Measurements from ENCODE around the gene SLC5A3.

Gene SLC5A3

GRCh38 chr21:34097442-34097841, 24.1 kb downstream of the SLC5A3 start:
- DNase-seq: no peak

DNA sequence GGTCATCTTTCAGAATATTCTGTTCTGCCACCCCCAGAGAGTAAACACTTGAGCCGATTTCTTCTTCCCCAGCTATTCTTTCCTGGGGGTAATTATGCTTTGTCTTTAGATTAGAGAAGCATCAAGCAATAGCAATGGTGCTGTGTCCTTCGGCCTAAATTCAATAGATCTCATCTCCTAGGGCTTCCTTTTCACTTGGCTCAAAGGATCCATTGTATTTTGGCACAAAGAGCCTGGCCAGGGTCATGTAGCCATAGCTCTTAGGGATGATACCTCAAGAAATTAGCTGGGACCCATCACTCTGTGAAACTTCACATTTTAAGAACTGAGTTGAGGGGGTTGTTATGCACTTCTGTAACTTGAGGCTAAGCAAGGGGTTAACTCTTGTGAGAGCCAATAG, 27.0 kb downstream of the SLC5A3 start:
- no peak for DNase-seq

- DNase-seq: no peak
These were observed 27.4 kb downstream of the SLC5A3 start for GRCh38 chr21:34100790-34101189.

GRCh38 chr21:34105947-34106541, 32.7 kb downstream of the SLC5A3 start:
- no peak for DNase-seq

DNA sequence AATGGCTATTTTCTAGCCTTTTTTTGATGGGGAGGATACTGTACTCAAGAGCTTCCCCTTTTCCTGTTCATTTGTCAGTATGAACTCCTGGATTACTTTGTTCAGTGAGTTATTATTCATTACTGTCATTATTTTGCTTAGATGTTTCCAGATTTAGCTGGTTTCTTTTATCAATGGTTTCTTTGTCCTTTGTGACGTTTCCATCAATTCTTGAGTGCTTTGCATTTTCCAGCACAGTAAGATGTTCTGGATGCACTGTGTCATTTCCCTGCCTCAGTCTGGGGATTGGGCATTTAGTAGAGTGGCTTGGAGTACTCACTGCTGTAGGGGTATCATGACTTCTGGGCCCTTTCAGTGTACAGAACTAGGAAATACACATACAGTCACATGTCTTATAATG, 34.2 kb downstream of the SLC5A3 start:
- DNase-seq: no peak

DNA sequence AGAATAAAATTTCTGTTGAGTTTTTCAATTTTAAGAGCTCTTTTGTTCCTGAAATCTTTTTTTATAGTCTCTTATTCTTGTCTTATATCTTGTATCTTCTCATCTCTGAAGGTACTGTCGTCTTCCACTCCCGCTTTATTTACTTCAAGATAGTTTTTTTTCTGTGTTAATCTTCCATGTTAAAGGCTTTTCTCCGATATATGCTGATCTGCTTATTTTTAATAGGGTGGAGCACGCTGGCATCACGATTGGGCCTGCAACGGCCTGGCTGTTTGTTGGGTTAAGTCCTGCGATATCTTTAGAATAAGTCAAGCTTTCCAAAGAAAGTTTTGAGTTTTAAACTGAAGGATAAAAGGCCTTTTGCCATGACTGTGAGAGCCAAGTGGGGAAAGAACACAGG, 35.7 kb downstream of the SLC5A3 start:
- DNase-seq: no peak

GRCh38 chr21:34110594-34111202, 37.3 kb downstream of the SLC5A3 start:
- no peak for DNase-seq

- DNase-seq: no peak
These were observed 39.1 kb downstream of the SLC5A3 start for GRCh38 chr21:34112316-34113033.

DNA sequence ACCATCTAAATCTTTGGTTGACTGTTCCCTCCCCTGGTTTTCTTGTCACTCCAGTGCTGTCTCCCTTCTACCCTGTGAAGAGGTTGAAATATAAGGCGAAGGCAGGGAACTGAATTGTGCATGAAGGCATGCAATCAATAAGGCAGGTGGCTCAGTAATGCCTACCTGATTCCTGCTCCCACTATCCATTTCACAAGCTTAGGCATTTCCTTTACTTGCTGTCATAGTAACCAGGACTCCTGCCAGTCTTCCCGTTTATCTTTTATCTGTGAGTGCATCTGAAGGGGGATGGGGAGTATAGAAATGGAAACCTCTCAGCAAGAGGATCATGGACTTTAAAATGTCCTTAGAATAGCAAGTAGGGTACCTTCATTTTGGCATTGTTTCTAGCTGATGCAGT, 40.5 kb downstream of the SLC5A3 start:
- DNase-seq: no peak

GRCh38 chr21:34115160-34115559, 41.8 kb downstream of the SLC5A3 start:
- DNase-seq: no peak

- DNase-seq: no peak
These were observed 43.2 kb downstream of the SLC5A3 start for GRCh38 chr21:34116569-34116968.

GRCh38 chr21:34120867-34121266, 47.5 kb downstream of the SLC5A3 start:
- DNase-seq: no peak

- no peak for DNase-seq
These were observed 48.7 kb downstream of the SLC5A3 start for GRCh38 chr21:34122047-34122446.

Measured in right kidney (tissue), 1 donor.